ENCODE data around the gene PIGH. TPM values are rescaled to one million over a fixed set of nuclear protein-coding genes. Genes with fewer than 3 reads are reported as not detected.

PIGH gene
- total and polyA plus RNA-seq, 2 of the 13 experiments (the other 11 are each of a cell fraction or from before 2014, with no cell fraction given): 30.0 to 43.5 TPM

DNA sequence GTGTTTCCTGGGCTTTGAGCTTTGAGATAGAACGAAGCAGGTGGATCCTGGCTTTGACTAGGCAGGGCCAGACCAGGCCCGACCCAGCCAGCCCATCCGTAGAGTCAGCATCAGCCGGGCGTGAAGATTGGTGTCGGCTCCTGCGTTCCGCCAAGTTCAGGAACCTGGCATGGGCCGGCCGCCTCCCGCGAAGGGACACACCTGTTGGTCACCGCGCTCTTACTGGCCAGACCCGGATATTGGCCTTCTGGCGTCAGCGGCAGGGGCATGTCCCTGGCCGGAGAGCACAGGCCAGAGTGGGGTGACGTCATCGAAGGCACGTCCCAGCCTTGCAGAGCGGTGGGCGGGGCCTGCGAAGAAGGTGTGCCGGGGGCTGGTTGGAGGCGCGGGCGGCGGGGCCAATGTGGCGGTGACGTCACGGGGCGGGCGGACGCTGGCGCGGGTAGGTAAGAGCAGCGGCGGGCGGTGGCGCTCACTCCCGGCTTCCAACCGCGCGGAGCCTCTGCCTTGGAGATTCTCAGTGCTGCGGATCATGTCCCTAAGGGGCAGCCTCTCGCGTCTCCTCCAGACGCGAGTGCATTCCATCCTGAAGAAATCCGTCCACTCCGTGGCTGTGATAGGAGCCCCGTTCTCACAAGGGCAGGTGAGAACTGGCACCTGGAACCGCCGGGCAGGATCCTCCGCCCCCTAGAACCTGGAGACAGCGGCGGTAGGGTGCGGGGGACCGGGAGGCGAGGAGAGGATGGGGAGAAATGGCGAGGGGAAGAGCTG, 19.6 kb upstream of the PIGH start, which contains the start of gene ARG2 (continued):
- TF ChIP-seq, protein P1, sequence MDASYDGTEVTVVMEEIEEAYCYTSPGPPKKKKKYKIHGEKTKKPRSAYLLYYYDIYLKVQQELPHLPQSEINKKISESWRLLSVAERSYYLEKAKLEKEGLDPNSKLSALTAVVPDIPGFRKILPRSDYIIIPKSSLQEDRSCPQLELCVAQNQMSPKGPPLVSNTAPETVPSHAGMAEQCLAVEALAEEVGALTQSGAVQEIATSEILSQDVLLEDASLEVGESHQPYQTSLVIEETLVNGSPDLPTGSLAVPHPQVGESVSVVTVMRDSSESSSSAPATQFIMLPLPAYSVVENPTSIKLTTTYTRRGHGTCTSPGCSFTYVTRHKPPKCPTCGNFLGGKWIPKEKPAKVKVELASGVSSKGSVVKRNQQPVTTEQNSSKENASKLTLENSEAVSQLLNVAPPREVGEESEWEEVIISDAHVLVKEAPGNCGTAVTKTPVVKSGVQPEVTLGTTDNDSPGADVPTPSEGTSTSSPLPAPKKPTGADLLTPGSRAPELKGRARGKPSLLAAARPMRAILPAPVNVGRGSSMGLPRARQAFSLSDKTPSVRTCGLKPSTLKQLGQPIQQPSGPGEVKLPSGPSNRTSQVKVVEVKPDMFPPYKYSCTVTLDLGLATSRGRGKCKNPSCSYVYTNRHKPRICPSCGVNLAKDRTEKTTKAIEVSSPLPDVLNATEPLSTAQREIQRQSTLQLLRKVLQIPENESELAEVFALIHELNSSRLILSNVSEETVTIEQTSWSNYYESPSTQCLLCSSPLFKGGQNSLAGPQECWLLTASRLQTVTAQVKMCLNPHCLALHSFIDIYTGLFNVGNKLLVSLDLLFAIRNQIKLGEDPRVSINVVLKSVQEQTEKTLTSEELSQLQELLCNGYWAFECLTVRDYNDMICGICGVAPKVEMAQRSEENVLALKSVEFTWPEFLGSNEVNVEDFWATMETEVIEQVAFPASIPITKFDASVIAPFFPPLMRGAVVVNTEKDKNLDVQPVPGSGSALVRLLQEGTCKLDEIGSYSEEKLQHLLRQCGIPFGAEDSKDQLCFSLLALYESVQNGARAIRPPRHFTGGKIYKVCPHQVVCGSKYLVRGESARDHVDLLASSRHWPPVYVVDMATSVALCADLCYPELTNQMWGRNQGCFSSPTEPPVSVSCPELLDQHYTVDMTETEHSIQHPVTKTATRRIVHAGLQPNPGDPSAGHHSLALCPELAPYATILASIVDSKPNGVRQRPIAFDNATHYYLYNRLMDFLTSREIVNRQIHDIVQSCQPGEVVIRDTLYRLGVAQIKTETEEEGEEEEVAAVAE (CRISPR knock-in tag; IDR thresholded peaks at IDR 0.05; ENCODE audit: borderline replicate concordance): no peak
- TF ChIP-seq TFAP4 (IDR thresholded peaks at IDR 0.05; ENCODE audit: borderline replicate concordance, low read depth) (peak; percentile 71; the same call in 1 of the 2 replicates), ZNF292 (CRISPR knock-in tag; IDR thresholded peaks at IDR 0.05; ENCODE audit: borderline replicate concordance, low read depth) (peak; percentile 45; the same call in 1 of the 2 replicates), JUN (CRISPR knock-in tag; IDR thresholded peaks at IDR 0.05) (peak; percentile 92), PTBP1 (IDR thresholded peaks at IDR 0.05; ENCODE audit: low read depth, low read length, poor library complexity, severe bottlenecking) (peak; percentile 83), ATF4 (CRISPR knock-in tag; IDR thresholded peaks at IDR 0.05) (peak in 1 of 2 experiments; percentile 61; a peak in 1 of 4 replicates), ZNF350 (CRISPR knock-in tag; IDR thresholded peaks at IDR 0.05; ENCODE audit: borderline replicate concordance, low read depth) (peak; percentile 78), TBX2 (CRISPR knock-in tag; IDR thresholded peaks at IDR 0.05; ENCODE audit: borderline replicate concordance) (peak; percentile 84), PAXIP1 (CRISPR knock-in tag; conservative IDR thresholded peaks at IDR 0.05) (peak; percentile 37; the same call in 1 of the 2 replicates), MIER2 (CRISPR knock-in tag; IDR thresholded peaks at IDR 0.05) (no peak), RXRA (CRISPR knock-in tag; IDR thresholded peaks at IDR 0.05) (peak; percentile 86), ERF (CRISPR knock-in tag; IDR thresholded peaks at IDR 0.05) (peak; percentile 57; the same call in 1 of the 2 replicates), NFKBIZ (CRISPR knock-in tag; IDR thresholded peaks at IDR 0.05) (0 out of 2 replicates have a peak, but pooled peaks have one; percentile 13), FOSL2 (CRISPR knock-in tag; IDR thresholded peaks at IDR 0.05) (peak; percentile 86), ESRRA (CRISPR knock-in tag; IDR thresholded peaks at IDR 0.05; ENCODE audit: low read depth) (0 out of 2 replicates have a peak, but pooled peaks have one; percentile 48), GTF3A (CRISPR knock-in tag; conservative IDR thresholded peaks at IDR 0.05) (no peak), CREM (IDR thresholded peaks at IDR 0.05) (peak; percentile 89), CREM (CRISPR knock-in tag; IDR thresholded peaks at IDR 0.05) (peak; percentile 61; the same call in 1 of the 2 replicates), ARHGAP35 (CRISPR knock-in tag; IDR thresholded peaks at IDR 0.05; ENCODE audit: borderline replicate concordance) (peak; percentile 33; the same call in 1 of the 2 replicates)

Data from HepG2 (cell line).